Peyer's patch (tissue), 4 donors: Measurements from ENCODE around the gene RASD1. TPM values are rescaled to one million over a fixed set of nuclear protein-coding genes. Genes with fewer than 3 reads are reported as not detected.
A peak's percentile ranks its signal among the peaks of the same experiment; 100 is the strongest.

ENCODE experiments used
- DNase-seq, 3 donors: peaks; one replicate each; pipeline ENCODE4 v3.0.0-alpha.2; 2017 to 2019
- H3K27ac ChIP-seq, 4 donors: fragments of 200-600 bp; sonication (generic); one replicate each; pipeline ENCODE4 v1.5.1; 2016 to 2019
- H3K27me3 ChIP-seq, 2 donors: fragments of 200-600 bp; sonication (generic); one replicate each; pipeline ENCODE4 v1.5.1; 2019
- H3K36me3 ChIP-seq, 3 donors: fragments of 200-600 bp; sonication (generic); one replicate each; pipeline ENCODE4 v1.5.1; 2016 to 2019
- H3K4me1 ChIP-seq, 4 donors: fragments of 200-600 bp; sonication (generic); one replicate each; pipeline ENCODE4 v1.5.1; 2016 to 2019
- H3K4me3 ChIP-seq, 4 donors: fragments of 200-600 bp; sonication (generic); 1 replicate in 3 of 4; 2 replicates in 1 of 4; pipeline ENCODE4 v1.5.1; 2016 to 2019; ENCODE audit warnings: mild to moderate bottlenecking in 1 of 4
- H3K9me3 ChIP-seq, 4 donors: fragments of 200-600 bp; sonication (generic); one replicate each; pipeline ENCODE4 v1.5.1; 2016 to 2019; ENCODE audit warnings: mild to moderate bottlenecking in 1 of 4
- CTCF ChIP-seq, 6 experiments: fragments of 450-650 bp in 4 of 6; fragments of 200-600 bp in 2 of 6; sonication (generic) in 1 of 6; IDR thresholded peaks; one replicate each; pipeline ENCODE4 v1.5.1; 2017 to 2019; ENCODE audit warnings: antibody characterized with exemption in 6 of 6, mild to moderate bottlenecking in 3 of 6, moderate library complexity in 1 of 6
- POLR2A ChIP-seq, 2 donors: fragments of 450-650 bp; IDR thresholded peaks; one replicate each; pipeline ENCODE4 v1.5.1; 2017; ENCODE audit warnings: antibody characterized with exemption in 2 of 2, mild to moderate bottlenecking in 2 of 2, moderate library complexity in 2 of 2
- total RNA-seq, 4 donors: library from RNA; depleted of rRNA; stranded (reverse); fragments of >200 nt; gene quantifications; one replicate each; pipeline ENCODE4 v1.1.0, GENCODE V29; 2016

Gene RASD1
- total RNA-seq, 4 donors from 2014 or later: 15.0 to 32.2 (median 25.1) TPM

- peak in 1 of 3 donors; percentile 37 for DNase-seq
- Histone ChIP-seq H3K36me3 (no peaks in the 10 kb centered on the region), H3K4me3 (no peak overlapping the region), H3K27ac (no peak overlapping the region), H3K27me3 (no peaks in the 10 kb centered on the region), H3K4me1 (peaks cover 0 to 9% (median 0%) of the 10 kb centered on the region in 4 donors), H3K9me3 (no peaks in the 10 kb centered on the region)
- TF ChIP-seq POLR2A (IDR thresholded peaks at IDR 0.05) (no peak), CTCF (IDR thresholded peaks at IDR 0.05) (no peak)
Observed at GRCh38 chr17:17507465-17508011, 11.3 kb upstream of the RASD1 start.

- peak in 1 of 3 donors; percentile 57 for DNase-seq
Observed at GRCh38 chr17:17506893-17507464, 10.8 kb upstream of the RASD1 start.

GRCh38 chr17:17506181-17506741 lies 10.1 kb upstream of the RASD1 start:
- no peak overlapping the region for H3K4me3 ChIP-seq
- TF ChIP-seq POLR2A (IDR thresholded peaks at IDR 0.05): no peak
- TF ChIP-seq CTCF (IDR thresholded peaks at IDR 0.05): no peak
- H3K9me3 ChIP-seq: no peaks in the 10 kb centered on the region
- peak in 1 of 3 donors; percentile 52 for DNase-seq
- H3K4me1 ChIP-seq: peaks cover 0 to 9% (median 0%) of the 10 kb centered on the region in 4 donors
- no peaks in the 10 kb centered on the region for H3K27me3 ChIP-seq
- no peaks in the 10 kb centered on the region for H3K36me3 ChIP-seq
- H3K27ac ChIP-seq: no peak overlapping the region

More at GRCh38 chr17:17506893-17507464, 10.8 kb upstream of the RASD1 start:
- Histone ChIP-seq H3K36me3 (no peaks in the 10 kb centered on the region), H3K27me3 (no peaks in the 10 kb centered on the region), H3K9me3 (no peaks in the 10 kb centered on the region), H3K27ac (no peak overlapping the region), H3K4me3 (no peak overlapping the region), H3K4me1 (peaks cover 0 to 9% (median 0%) of the 10 kb centered on the region in 4 donors)
- TF ChIP-seq POLR2A (IDR thresholded peaks at IDR 0.05) (no peak), CTCF (IDR thresholded peaks at IDR 0.05) (no peak)

- Histone ChIP-seq H3K27me3 (no peaks in the 10 kb centered on the region), H3K9me3 (no peaks in the 10 kb centered on the region), H3K4me3 (no peak overlapping the region), H3K27ac (no peak overlapping the region), H3K36me3 (no peaks in the 10 kb centered on the region), H3K4me1 (peaks cover 0 to 9% (median 0%) of the 10 kb centered on the region in 4 donors)
- DNase-seq: no peak
- no peak for TF ChIP-seq POLR2A (IDR thresholded peaks at IDR 0.05)
- no peak for TF ChIP-seq CTCF (IDR thresholded peaks at IDR 0.05)
Observed at GRCh38 chr17:17505610-17506171, 9.5 kb upstream of the RASD1 start.

- DNase-seq: no peak
- peaks cover 0 to 9% (median 0%) of the 10 kb centered on the region in 4 donors for H3K4me1 ChIP-seq
- H3K9me3 ChIP-seq: no peaks in the 10 kb centered on the region
- no peaks in the 10 kb centered on the region for H3K27me3 ChIP-seq
- H3K4me3 ChIP-seq: no peak overlapping the region
- no peaks in the 10 kb centered on the region for H3K36me3 ChIP-seq
- no peak overlapping the region for H3K27ac ChIP-seq
- TF ChIP-seq CTCF (IDR thresholded peaks at IDR 0.05) (no peak), POLR2A (IDR thresholded peaks at IDR 0.05) (no peak)
Observed at GRCh38 chr17:17505151-17505550, 9.0 kb upstream of the RASD1 start.
